Measurements from ENCODE around the gene RORC.

DNA sequence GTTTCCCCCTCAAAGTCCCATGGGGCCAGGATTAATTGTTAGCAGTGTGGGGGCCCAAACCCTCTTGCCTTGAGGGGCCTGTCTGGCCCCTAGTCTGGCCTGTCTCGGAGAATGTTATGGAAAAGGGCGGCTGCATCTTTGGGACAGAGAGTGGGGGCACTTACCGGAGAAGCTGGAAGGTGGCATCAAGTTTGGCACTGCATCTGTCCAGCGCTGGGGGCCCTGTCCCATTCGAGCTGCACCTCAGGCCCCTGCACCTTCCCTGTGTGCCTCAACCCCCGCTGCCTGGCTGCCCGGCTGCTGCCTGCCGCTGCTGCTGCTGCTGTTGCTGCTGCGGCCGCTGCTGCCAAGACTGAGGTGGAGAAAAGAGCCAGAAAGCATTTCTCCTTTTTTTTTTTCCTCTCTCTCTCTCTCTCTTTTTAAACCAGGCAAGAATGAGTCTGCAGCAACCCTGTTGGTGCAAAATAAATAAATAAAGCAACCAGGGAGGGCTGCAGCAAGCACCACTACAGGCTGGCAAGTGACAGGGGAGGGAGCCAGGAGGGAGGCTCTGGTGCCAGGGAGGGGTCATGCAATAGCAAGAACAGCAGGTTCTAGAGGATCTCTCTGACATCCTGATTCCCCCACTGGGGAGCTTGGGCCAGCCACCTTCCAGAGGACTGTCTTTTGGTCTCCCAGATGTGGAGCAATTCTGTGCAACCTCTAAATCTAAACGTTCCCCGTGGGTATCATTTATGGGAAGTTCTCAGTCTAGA, 26.4 kb downstream of the RORC start, which contains the start of gene LINGO4:
- TF ChIP-seq, protein P1, sequence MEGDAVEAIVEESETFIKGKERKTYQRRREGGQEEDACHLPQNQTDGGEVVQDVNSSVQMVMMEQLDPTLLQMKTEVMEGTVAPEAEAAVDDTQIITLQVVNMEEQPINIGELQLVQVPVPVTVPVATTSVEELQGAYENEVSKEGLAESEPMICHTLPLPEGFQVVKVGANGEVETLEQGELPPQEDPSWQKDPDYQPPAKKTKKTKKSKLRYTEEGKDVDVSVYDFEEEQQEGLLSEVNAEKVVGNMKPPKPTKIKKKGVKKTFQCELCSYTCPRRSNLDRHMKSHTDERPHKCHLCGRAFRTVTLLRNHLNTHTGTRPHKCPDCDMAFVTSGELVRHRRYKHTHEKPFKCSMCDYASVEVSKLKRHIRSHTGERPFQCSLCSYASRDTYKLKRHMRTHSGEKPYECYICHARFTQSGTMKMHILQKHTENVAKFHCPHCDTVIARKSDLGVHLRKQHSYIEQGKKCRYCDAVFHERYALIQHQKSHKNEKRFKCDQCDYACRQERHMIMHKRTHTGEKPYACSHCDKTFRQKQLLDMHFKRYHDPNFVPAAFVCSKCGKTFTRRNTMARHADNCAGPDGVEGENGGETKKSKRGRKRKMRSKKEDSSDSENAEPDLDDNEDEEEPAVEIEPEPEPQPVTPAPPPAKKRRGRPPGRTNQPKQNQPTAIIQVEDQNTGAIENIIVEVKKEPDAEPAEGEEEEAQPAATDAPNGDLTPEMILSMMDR (IDR thresholded peaks at IDR 0.05; ENCODE audit: low read length), result no peak
- TF ChIP-seq EZH2 (IDR thresholded peaks at IDR 0.05; ENCODE audit: borderline replicate concordance, low read length), result no peak
